Ishikawa (cell line): ENCODE results near the gene GABRD.

Experiments used
- CEBPB ChIP-seq: IDR thresholded peaks from 2 replicates; pipeline ENCODE4 v1.6.1; 2012
- EGR1 ChIP-seq: IDR thresholded peaks from 2 replicates; pipeline ENCODE4 v1.6.1; 2012
- EP300 ChIP-seq: IDR thresholded peaks from 2 replicates; pipeline ENCODE4 v1.6.1; 2012; ENCODE audit warnings: borderline replicate concordance
- FOXM1 ChIP-seq: IDR thresholded peaks from 2 replicates; pipeline ENCODE4 v1.6.1; 2012; ENCODE audit warnings: low read depth, borderline replicate concordance
- RAD21 ChIP-seq: IDR thresholded peaks from 2 replicates; pipeline ENCODE4 v1.6.1; 2012; ENCODE audit warnings: low read depth
- TAF1 ChIP-seq: IDR thresholded peaks from 2 replicates; pipeline ENCODE4 v1.6.1; 2012; ENCODE audit warnings: low read depth, mild to moderate bottlenecking
- TCF12 ChIP-seq: IDR thresholded peaks from 2 replicates; pipeline ENCODE4 v1.6.1; 2012; ENCODE audit warnings: low read depth
- YY1 ChIP-seq: IDR thresholded peaks from 2 replicates; pipeline ENCODE4 v1.6.1; 2012; ENCODE audit warnings: low read depth
- TF ChIP-seq, protein P1 (sequence below): IDR thresholded peaks from 2 replicates; pipeline ENCODE4 v1.6.1; 2012
- TF ChIP-seq, protein P2 (sequence below): IDR thresholded peaks from 2 replicates; pipeline ENCODE4 v1.6.1; 2012
- TF ChIP-seq, protein P3 (sequence below): IDR thresholded peaks from 2 replicates; pipeline ENCODE4 v1.6.1; 2012; ENCODE audit warnings: low read depth, mild to moderate bottlenecking

DNA sequence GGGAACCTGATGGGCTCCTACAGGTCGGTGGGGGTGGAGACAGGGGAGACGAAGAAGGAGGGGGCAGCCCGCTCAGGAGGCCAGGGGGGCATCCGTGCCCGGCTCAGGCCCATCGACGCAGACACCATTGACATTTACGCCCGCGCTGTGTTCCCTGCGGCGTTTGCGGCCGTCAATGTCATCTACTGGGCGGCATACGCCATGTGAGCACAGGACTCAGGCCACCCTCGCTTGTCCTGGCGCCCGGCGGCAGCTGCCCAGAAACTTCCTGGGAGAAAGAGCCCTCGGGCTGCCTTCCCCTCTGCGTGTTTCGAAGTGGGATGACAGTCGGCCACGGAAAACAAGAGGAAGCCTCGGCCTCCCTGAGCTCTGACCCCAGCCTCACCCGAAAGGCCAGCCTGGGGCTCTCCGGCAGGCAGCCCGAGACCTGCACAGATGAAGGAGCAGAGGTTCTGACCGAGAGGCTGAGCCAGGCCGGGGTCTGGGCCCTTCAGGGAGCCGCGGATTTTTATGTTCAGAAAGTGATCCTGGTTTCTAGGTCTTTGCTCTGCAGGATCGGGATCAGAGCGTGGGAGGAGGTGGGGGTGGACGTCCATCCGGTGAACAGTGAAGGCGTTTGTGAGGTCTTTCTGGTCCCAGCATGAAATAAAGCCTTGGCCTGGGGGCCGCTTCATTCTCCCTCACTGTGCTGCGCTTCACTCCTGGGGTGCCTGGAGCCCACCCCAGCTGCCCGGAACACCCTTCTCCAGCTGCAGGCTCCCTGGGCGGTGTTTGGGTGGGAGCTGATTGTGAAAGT is 11.1 kb downstream of the GABRD start:
- TF ChIP-seq TAF1 (no peak), RAD21 (no peak), FOXM1 (no peak), EGR1 (no peak), EP300 (no peak), TCF12 (no peak), YY1 (no peak), CEBPB (no peak)
- TF ChIP-seq, protein P1, sequence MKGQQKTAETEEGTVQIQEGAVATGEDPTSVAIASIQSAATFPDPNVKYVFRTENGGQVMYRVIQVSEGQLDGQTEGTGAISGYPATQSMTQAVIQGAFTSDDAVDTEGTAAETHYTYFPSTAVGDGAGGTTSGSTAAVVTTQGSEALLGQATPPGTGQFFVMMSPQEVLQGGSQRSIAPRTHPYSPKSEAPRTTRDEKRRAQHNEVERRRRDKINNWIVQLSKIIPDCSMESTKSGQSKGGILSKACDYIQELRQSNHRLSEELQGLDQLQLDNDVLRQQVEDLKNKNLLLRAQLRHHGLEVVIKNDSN, result no peak
- TF ChIP-seq, protein P2, sequence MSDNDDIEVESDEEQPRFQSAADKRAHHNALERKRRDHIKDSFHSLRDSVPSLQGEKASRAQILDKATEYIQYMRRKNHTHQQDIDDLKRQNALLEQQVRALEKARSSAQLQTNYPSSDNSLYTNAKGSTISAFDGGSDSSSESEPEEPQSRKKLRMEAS, result no peak
- TF ChIP-seq, protein P3, sequence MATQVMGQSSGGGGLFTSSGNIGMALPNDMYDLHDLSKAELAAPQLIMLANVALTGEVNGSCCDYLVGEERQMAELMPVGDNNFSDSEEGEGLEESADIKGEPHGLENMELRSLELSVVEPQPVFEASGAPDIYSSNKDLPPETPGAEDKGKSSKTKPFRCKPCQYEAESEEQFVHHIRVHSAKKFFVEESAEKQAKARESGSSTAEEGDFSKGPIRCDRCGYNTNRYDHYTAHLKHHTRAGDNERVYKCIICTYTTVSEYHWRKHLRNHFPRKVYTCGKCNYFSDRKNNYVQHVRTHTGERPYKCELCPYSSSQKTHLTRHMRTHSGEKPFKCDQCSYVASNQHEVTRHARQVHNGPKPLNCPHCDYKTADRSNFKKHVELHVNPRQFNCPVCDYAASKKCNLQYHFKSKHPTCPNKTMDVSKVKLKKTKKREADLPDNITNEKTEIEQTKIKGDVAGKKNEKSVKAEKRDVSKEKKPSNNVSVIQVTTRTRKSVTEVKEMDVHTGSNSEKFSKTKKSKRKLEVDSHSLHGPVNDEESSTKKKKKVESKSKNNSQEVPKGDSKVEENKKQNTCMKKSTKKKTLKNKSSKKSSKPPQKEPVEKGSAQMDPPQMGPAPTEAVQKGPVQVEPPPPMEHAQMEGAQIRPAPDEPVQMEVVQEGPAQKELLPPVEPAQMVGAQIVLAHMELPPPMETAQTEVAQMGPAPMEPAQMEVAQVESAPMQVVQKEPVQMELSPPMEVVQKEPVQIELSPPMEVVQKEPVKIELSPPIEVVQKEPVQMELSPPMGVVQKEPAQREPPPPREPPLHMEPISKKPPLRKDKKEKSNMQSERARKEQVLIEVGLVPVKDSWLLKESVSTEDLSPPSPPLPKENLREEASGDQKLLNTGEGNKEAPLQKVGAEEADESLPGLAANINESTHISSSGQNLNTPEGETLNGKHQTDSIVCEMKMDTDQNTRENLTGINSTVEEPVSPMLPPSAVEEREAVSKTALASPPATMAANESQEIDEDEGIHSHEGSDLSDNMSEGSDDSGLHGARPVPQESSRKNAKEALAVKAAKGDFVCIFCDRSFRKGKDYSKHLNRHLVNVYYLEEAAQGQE, result no peak
